Kidney epithelial cell (primary cell): ENCODE measurements around the gene LRRC3B. TPM values are rescaled to one million over a fixed set of nuclear protein-coding genes. Genes with fewer than 3 reads are reported as not detected.

Source experiments
- DNase-seq: peaks from one replicate; pipeline ENCODE4 v3.0.0-alpha.2; 2010; ENCODE audit warnings: low read depth
- H3K27me3 ChIP-seq: 2 replicates; pipeline ENCODE4 v1.6.0; 2011; ENCODE audit warnings: low read length; ENCODE audit not compliant: control insufficient read depth, insufficient read depth
- H3K36me3 ChIP-seq: 2 replicates; pipeline ENCODE4 v1.5.1; 2011; ENCODE audit warnings: low read length; ENCODE audit not compliant: control insufficient read depth, insufficient read depth
- H3K4me3 ChIP-seq: 2 replicates; pipeline ENCODE4 v1.5.1; 2011; ENCODE audit warnings: low read depth, mild to moderate bottlenecking, control low read depth, low read length
- CTCF ChIP-seq: IDR thresholded peaks from 2 replicates; pipeline ENCODE4 v1.5.1; 2011; ENCODE audit warnings: mild to moderate bottlenecking, moderate library complexity, low read length, control low read depth, inconsistent platforms; ENCODE audit not compliant: insufficient read depth, poor library complexity, severe bottlenecking
- total RNA-seq: library from RNA; depleted of rRNA; stranded (reverse); fragments of >200 nt; gene quantifications from 2 replicates; pipeline ENCODE4 v1.2.3, GENCODE V29; 2015

The LRRC3B gene
- total RNA-seq, 1 donor from 2014 or later, result not detected

- Histone ChIP-seq H3K4me3 (no peak overlapping the region), H3K27me3 (no peaks in the 10 kb centered on the region), H3K36me3 (no peaks in the 10 kb centered on the region)
- no peak for TF ChIP-seq CTCF
- no peak for DNase-seq
Observed at GRCh38 chr3:26715431-26715830, 92.9 kb downstream of the LRRC3B start.

- no peaks in the 10 kb centered on the region for H3K36me3 ChIP-seq
- TF ChIP-seq CTCF, result no peak
- H3K4me3 ChIP-seq, result no peak overlapping the region
- H3K27me3 ChIP-seq, result no peaks in the 10 kb centered on the region
- DNase-seq, result no peak
Observed at GRCh38 chr3:26718315-26718714, 95.7 kb downstream of the LRRC3B start.

GRCh38 chr3:26719134-26719533 lies 96.6 kb downstream of the LRRC3B start:
- Histone ChIP-seq H3K27me3 (no peaks in the 10 kb centered on the region), H3K4me3 (no peak overlapping the region), H3K36me3 (no peaks in the 10 kb centered on the region)
- TF ChIP-seq CTCF, result no peak
- DNase-seq, result no peak

GRCh38 chr3:26721047-26721446 lies 98.5 kb downstream of the LRRC3B start:
- Histone ChIP-seq H3K36me3 (no peaks in the 10 kb centered on the region), H3K27me3 (no peaks in the 10 kb centered on the region), H3K4me3 (no peak overlapping the region)
- TF ChIP-seq CTCF, result no peak
- DNase-seq, result no peak

- no peaks in the 10 kb centered on the region for H3K27me3 ChIP-seq
- no peak for DNase-seq
Observed at GRCh38 chr3:26731843-26732242, 109.3 kb downstream of the LRRC3B start.

More at GRCh38 chr3:26731843-26732242, 109.3 kb downstream of the LRRC3B start:
- no peaks in the 10 kb centered on the region for H3K36me3 ChIP-seq
- no peak overlapping the region for H3K4me3 ChIP-seq
- TF ChIP-seq CTCF, result no peak
